Fibroblast of the conjunctiva (primary cell): Measurements from ENCODE around the gene COX19.
"Not testable (repeated sequence)": the region's sequence is repeated elsewhere in the genome, so short reads cannot be mapped to it uniquely, and the experiment has no call there.

Experiments used
- DNase-seq: peaks from one replicate; pipeline ENCODE4 v3.0.0-alpha.2; 2010; ENCODE audit warnings: low read depth

The COX19 gene

GRCh38 chr7:944744-945143 lies 30.6 kb downstream of the COX19 start:
- DNase-seq: no peak

- DNase-seq: not testable (repeated sequence)
Measured at GRCh38 chr7:943793-944192, 31.6 kb downstream of the COX19 start.

- DNase-seq: no peak
Measured at GRCh38 chr7:940599-941408, 34.5 kb downstream of the COX19 start.

GRCh38 chr7:939843-940242 lies 35.5 kb downstream of the COX19 start:
- no peak for DNase-seq

- DNase-seq: no peak
Measured at GRCh38 chr7:938546-939185, 36.7 kb downstream of the COX19 start.

- DNase-seq: no peak
Measured at GRCh38 chr7:937856-938484, 37.4 kb downstream of the COX19 start.

GRCh38 chr7:936386-937054 lies 38.8 kb downstream of the COX19 start:
- DNase-seq: no peak

- no peak for DNase-seq
Measured at GRCh38 chr7:935874-936385, 39.4 kb downstream of the COX19 start.

GRCh38 chr7:935164-935873 lies 40.0 kb downstream of the COX19 start:
- DNase-seq: no peak

GRCh38 chr7:934469-935163 lies 40.7 kb downstream of the COX19 start:
- DNase-seq: no peak

- no peak for DNase-seq
Measured at GRCh38 chr7:932651-932975, 42.7 kb downstream of the COX19 start.

- no peak for DNase-seq
Measured at GRCh38 chr7:931871-932650, 43.3 kb downstream of the COX19 start.

GRCh38 chr7:930975-931758 lies 44.2 kb downstream of the COX19 start:
- DNase-seq: no peak

- DNase-seq: no peak
Measured at GRCh38 chr7:929311-929711, 46.0 kb downstream of the COX19 start.

GRCh38 chr7:927031-927671 lies 48.2 kb downstream of the COX19 start:
- no peak for DNase-seq

GRCh38 chr7:926061-927030 lies 49.0 kb downstream of the COX19 start:
- no peak for DNase-seq

GRCh38 chr7:925601-926000 lies 49.7 kb downstream of the COX19 start:
- DNase-seq: no peak
